Liver (tissue), 9 donors: ENCODE results near the gene GREB1L. TPM values are rescaled to one million over a fixed set of nuclear protein-coding genes. Genes with fewer than 3 reads are reported as not detected.

ENCODE experiments used
- DNase-seq: peaks from one replicate; pipeline ENCODE4 v3.0.0-alpha.2; 2017; ENCODE audit warnings: low spot score
- H3K27ac ChIP-seq, 2 donors: one replicate each; pipeline ENCODE4 v1.7.0; 2013; ENCODE audit warnings: inconsistent platforms in 2 of 2, low read length in 2 of 2, control low read depth in 1 of 2, low read depth in 1 of 2, mild to moderate bottlenecking in 1 of 2
- H3K27me3 ChIP-seq, 4 donors: one replicate each; pipeline versions ENCODE4 v1.6.1 to v1.7.0; 2013; ENCODE audit warnings: low read length in 3 of 4, inconsistent platforms in 1 of 4, mild to moderate bottlenecking in 1 of 4, moderate library complexity in 1 of 4; ENCODE audit not compliant: control insufficient read depth in 4 of 4, insufficient read depth in 4 of 4
- H3K36me3 ChIP-seq, 4 donors: one replicate each; pipeline versions ENCODE4 v1.6.1 to v1.7.0; 2013; ENCODE audit warnings: low read length in 3 of 4, mild to moderate bottlenecking in 3 of 4, low read depth in 1 of 4, moderate library complexity in 1 of 4; ENCODE audit not compliant: control insufficient read depth in 4 of 4, insufficient read depth in 3 of 4
- H3K4me1 ChIP-seq, 4 donors: one replicate each; pipeline versions ENCODE4 v1.6.1 to v1.7.0; 2013; ENCODE audit warnings: low read length in 3 of 4, mild to moderate bottlenecking in 3 of 4, moderate library complexity in 1 of 4; ENCODE audit not compliant: control insufficient read depth in 4 of 4, insufficient read depth in 4 of 4
- H3K4me3 ChIP-seq, 3 donors: one replicate each; pipeline versions ENCODE4 v1.6.1 to v1.7.0; 2013; ENCODE audit warnings: low read length in 3 of 3, control low read depth in 1 of 3, low read depth in 1 of 3, mild to moderate bottlenecking in 1 of 3
- H3K9ac ChIP-seq, 2 donors: one replicate each; pipeline ENCODE4 v1.7.0; 2013; ENCODE audit warnings: low read length in 2 of 2, mild to moderate bottlenecking in 2 of 2, moderate library complexity in 2 of 2, control low read depth in 1 of 2, low read depth in 1 of 2
- H3K9me3 ChIP-seq, 4 donors: one replicate each; pipeline versions ENCODE4 v1.6.1 to v1.7.0; 2013; ENCODE audit warnings: low read length in 3 of 4; ENCODE audit not compliant: control insufficient read depth in 4 of 4
- ATF3 ChIP-seq: IDR thresholded peaks from 2 replicates; pipeline ENCODE4 v1.6.1; 2016; ENCODE audit warnings: antibody characterized with exemption
- CTCF ChIP-seq: fragments of 150-350 bp; IDR thresholded peaks from 2 replicates; pipeline ENCODE4 v1.5.1; 2017; ENCODE audit warnings: improper control_type of control experiment, low read depth, low read length; ENCODE audit not compliant: missing input control
- EGR1 ChIP-seq, 2 donors: IDR thresholded peaks; 2 replicates each; pipeline ENCODE4 v1.6.1; 2016 to 2018; ENCODE audit warnings: antibody characterized with exemption in 2 of 2, low read depth in 2 of 2
- FOXA1 ChIP-seq: IDR thresholded peaks from 2 replicates; pipeline ENCODE4 v1.6.1; 2016; ENCODE audit warnings: antibody characterized with exemption
- FOXA2 ChIP-seq: IDR thresholded peaks from 2 replicates; pipeline ENCODE4 v1.6.1; 2016; ENCODE audit warnings: antibody characterized with exemption
- GABPA ChIP-seq, 2 donors: IDR thresholded peaks in 1 of 2; conservative IDR thresholded peaks in 1 of 2; 2 replicates each; pipeline ENCODE4 v1.6.1; 2016; ENCODE audit warnings: antibody characterized with exemption in 2 of 2, mild to moderate bottlenecking in 1 of 2, moderate library complexity in 1 of 2
- HNF4A ChIP-seq, 2 donors: conservative IDR thresholded peaks; 2 replicates each; pipeline ENCODE4 v1.6.1; 2016; ENCODE audit warnings: antibody characterized with exemption in 2 of 2, mild to moderate bottlenecking in 2 of 2
- HNF4G ChIP-seq: IDR thresholded peaks from 2 replicates; pipeline ENCODE4 v1.6.1; 2016; ENCODE audit warnings: antibody characterized with exemption
- JUND ChIP-seq, 2 donors: IDR thresholded peaks; 2 replicates each; pipeline ENCODE4 v1.6.1; 2016; ENCODE audit warnings: antibody characterized with exemption in 2 of 2
- NR2F2 ChIP-seq: IDR thresholded peaks from 2 replicates; pipeline ENCODE4 v1.6.1; 2016; ENCODE audit warnings: antibody characterized with exemption
- RAD21 ChIP-seq, 2 donors: IDR thresholded peaks; 2 replicates each; pipeline ENCODE4 v1.6.1; 2016; ENCODE audit warnings: antibody characterized with exemption in 2 of 2, mild to moderate bottlenecking in 2 of 2
- RXRA ChIP-seq, 2 donors: IDR thresholded peaks; 2 replicates each; pipeline ENCODE4 v1.6.1; 2017 to 2018; ENCODE audit warnings: antibody characterized with exemption in 2 of 2, mild to moderate bottlenecking in 1 of 2
- SP1 ChIP-seq: IDR thresholded peaks from 2 replicates; pipeline ENCODE4 v1.6.1; 2018; ENCODE audit warnings: antibody characterized with exemption, mild to moderate bottlenecking
- TAF1 ChIP-seq: conservative IDR thresholded peaks from 2 replicates; pipeline ENCODE4 v1.6.1; 2016; ENCODE audit warnings: antibody characterized with exemption, mild to moderate bottlenecking
- WGBS: extraction: QIAGEN DNeasy Blood & Tissue Kit; methylation state at CpG from one replicate; pipeline ENCODE4 v1.1.7; 2013; 5-methylcytosine and 5-hydroxymethylcytosine counted together
- polyA plus RNA-seq, 2 donors: library from polyadenylated mRNA; stranded (reverse) in 1 of 2; unstranded in 1 of 2; fragments of 200-250 nt in 1 of 2; fragments of >200 nt in 1 of 2; fragmentation: Nextera tagmentation in 1 of 2; extraction: Ambion mirVana in 1 of 2; gene quantifications; one replicate each; pipeline versions ENCODE4 v1.2.1 to v1.2.3, GENCODE V29; 2013 to 2015
- total RNA-seq, 2 donors: library from RNA; depleted of rRNA; stranded (reverse); fragments of >200 nt; gene quantifications; one replicate each; pipeline ENCODE4 v1.2.3, GENCODE V29; 2014
- TF ChIP-seq, protein P1 (sequence below): IDR thresholded peaks from 2 replicates; pipeline ENCODE4 v1.6.1; 2016; ENCODE audit warnings: antibody characterized with exemption
- TF ChIP-seq, protein P2 (sequence below): IDR thresholded peaks from 2 replicates; pipeline ENCODE4 v1.6.1; 2016; ENCODE audit warnings: antibody characterized with exemption
- donor health status: healthy.
- donor health status: healthy.
- donor health status: healthy.
- donor health status: healthy.
- donor health status: healthy.

The GREB1L gene
- total and polyA plus RNA-seq, 4 donors, result 1.2 to 13.1 (median 3.0) TPM

DNA sequence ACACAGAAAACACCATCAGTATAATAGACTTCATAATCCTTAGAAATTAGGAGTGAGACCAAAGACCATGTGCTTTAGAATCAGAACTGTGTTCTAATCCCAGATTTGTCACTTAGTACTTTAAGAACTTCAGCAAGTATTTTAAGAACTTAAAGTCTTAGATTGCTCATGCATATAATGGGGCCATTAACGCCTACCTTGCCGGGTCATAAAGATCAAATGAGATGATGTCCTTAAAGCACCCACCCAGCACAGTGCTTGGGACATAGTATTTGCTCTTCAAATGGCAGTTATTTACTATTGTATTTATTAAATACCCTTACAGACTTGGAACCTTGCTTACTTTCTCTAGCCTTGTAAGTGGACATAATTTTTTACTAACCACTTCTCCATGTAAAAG is 156.1 kb downstream of the GREB1L start:
- no peaks in the 10 kb centered on the region for H3K27me3 ChIP-seq
- H3K27ac ChIP-seq, result no peak overlapping the region
- no peak overlapping the region for H3K4me3 ChIP-seq
- no peaks in the 10 kb centered on the region for H3K4me1 ChIP-seq
- WGBS, result 83% methylated on average over 2 of the region's 2 CpGs
- H3K36me3 ChIP-seq, result peaks cover 0 to 1% (median 0%) of the 10 kb centered on the region in 4 donors
- H3K9ac ChIP-seq, result no peak overlapping the region
- no peak for DNase-seq
- H3K9me3 ChIP-seq, result no peaks in the 10 kb centered on the region
- TF ChIP-seq FOXA1 (no peak), RXRA (IDR thresholded peaks at IDR 0.05) (no peak), RAD21 (IDR thresholded peaks at IDR 0.05) (no peak), HNF4A (conservative IDR thresholded peaks at IDR 0.05) (no peak), TAF1 (no peak), SP1 (no peak), CTCF (no peak), FOXA2 (no peak), ATF3 (no peak), NR2F2 (no peak), EGR1 (IDR thresholded peaks at IDR 0.05; ENCODE audit: low read depth in 2 of 2) (no peak), HNF4G (no peak), GABPA (IDR thresholded peaks at IDR 0.05 in 1 of 2, conservative IDR thresholded peaks at IDR 0.05 in 1 of 2) (no peak), JUND (IDR thresholded peaks at IDR 0.05) (no peak)
- TF ChIP-seq, protein P1, sequence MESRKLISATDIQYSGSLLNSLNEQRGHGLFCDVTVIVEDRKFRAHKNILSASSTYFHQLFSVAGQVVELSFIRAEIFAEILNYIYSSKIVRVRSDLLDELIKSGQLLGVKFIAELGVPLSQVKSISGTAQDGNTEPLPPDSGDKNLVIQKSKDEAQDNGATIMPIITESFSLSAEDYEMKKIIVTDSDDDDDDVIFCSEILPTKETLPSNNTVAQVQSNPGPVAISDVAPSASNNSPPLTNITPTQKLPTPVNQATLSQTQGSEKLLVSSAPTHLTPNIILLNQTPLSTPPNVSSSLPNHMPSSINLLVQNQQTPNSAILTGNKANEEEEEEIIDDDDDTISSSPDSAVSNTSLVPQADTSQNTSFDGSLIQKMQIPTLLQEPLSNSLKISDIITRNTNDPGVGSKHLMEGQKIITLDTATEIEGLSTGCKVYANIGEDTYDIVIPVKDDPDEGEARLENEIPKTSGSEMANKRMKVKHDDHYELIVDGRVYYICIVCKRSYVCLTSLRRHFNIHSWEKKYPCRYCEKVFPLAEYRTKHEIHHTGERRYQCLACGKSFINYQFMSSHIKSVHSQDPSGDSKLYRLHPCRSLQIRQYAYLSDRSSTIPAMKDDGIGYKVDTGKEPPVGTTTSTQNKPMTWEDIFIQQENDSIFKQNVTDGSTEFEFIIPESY, result no peak
- TF ChIP-seq, protein P2, sequence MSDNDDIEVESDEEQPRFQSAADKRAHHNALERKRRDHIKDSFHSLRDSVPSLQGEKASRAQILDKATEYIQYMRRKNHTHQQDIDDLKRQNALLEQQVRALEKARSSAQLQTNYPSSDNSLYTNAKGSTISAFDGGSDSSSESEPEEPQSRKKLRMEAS, result no peak

DNA sequence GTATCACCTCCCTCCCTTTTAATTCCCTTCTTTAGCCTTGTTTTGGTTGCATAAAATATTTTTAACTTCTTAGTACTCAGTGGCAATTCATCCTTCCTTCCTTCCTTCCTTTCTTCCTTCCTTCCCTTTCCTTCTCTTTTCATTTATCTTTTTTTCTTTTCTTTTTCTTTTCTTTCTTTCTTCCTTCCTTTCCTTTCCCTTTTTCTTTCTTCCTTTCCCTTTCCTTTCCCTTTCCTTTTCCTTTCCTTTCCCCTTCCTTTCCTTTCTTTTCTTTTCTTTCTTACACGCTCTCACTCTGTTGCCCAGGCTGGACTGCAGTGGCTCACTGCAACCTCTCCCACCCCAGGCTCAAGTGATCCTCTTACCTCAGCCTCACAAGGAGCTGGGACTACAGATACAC is 160.2 kb downstream of the GREB1L start:
- Histone ChIP-seq H3K9me3 (no peaks in the 10 kb centered on the region), H3K27me3 (no peaks in the 10 kb centered on the region), H3K27ac (no peak overlapping the region), H3K36me3 (peaks cover 0 to 5% (median 0%) of the 10 kb centered on the region in 4 donors), H3K4me3 (no peak overlapping the region), H3K4me1 (no peaks in the 10 kb centered on the region), H3K9ac (no peak overlapping the region)
- 98% methylated on average over 1 of the region's 1 CpG for WGBS
- DNase-seq, result no peak
- TF ChIP-seq RAD21 (IDR thresholded peaks at IDR 0.05), result no peak
- no peak for TF ChIP-seq RXRA (IDR thresholded peaks at IDR 0.05)
- TF ChIP-seq SP1, result no peak
- no peak for TF ChIP-seq JUND (IDR thresholded peaks at IDR 0.05)
- TF ChIP-seq FOXA1, result no peak
- TF ChIP-seq HNF4G, result no peak
- TF ChIP-seq EGR1 (IDR thresholded peaks at IDR 0.05; ENCODE audit: low read depth in 2 of 2), result no peak
- TF ChIP-seq FOXA2, result no peak
- no peak for TF ChIP-seq CTCF
